SIG-M5 treated with dmso at 0.1 percent for 504 hours (cell line): ENCODE data around the gene RNF138.
"Not testable (repeated sequence)": the region's sequence is repeated elsewhere in the genome, so short reads cannot be mapped to it uniquely, and the experiment has no call there.

ENCODE experiments used
- DNase-seq: peaks from one replicate; lab custom pipeline; 2025; ENCODE audit not compliant: unreplicated experiment; lab: John Stamatoyannopoulos, UW

Gene RNF138

DNA sequence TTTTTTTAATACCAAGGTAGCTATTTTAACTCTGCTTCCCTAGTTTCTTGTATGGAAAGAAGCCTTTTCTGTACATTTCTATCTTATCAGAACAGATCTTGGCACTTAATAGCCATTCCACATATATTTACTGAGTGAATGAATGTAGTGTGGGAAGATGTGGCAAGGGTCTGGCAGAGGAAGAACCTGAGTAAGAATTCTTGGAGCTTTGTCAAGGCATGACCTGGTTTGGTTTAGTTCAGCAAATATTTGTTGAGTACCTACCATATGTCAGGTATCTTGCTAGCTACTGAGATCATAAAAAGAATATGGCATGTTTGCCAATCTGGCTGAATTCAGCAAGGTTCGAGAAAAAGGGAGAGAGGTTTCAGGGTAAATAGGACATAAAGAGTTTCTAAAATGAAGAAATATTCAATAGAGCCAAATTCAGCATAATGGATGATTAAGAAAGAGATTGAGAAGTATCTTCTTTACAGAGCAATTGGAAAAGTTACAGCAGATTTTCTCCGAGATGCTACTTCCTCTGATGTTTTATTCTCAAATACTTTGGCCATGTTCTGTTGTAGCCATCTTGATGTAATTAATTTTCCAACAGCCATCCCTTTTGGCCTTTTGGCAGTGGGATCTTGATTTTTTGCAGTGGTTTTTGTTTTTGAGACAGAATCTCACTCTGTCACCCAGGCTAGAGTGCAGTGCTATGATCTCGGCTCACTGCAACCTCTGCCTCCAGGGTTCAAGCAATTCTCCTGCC is 76.5 kb downstream of the RNF138 start:
- no peak for DNase-seq

DNA sequence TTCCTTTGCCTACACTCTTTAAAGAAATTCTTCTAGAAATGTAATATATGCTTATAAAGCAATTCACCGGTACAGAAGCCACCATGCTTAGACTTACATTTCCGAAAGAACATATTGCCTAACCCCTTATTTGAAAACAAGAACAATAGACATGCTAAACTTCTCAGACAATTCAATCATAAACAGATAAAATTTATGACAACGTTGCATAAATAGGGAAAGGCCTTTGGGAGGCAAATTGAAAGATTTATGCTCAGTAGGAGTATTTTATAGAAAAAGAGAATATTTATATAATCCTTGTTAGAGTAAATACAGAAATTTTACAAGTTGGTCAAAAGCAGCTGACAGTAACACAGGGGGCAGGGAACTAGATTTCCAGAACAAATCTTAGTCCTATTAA is 82.0 kb downstream of the RNF138 start:
- no peak for DNase-seq

DNA sequence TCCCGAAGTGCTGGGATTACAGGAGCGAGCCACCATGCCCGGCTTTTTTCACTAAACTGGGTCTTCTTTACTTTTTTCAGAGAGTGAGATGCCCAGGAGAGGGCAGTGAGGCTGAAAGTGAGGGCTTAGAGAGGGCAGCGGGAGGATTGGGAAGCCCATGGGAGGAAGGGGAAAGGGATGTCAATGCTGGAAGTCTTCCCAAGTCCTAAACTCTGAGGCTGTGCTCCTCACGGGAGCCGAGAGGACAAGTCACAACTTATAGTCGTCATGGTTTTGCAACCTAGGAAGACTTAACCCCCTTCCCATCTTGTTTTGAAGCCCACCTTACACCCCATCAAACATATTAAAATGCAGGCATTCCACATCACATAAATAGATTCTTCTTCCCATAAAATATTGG is 83.0 kb downstream of the RNF138 start:
- DNase-seq = no peak

DNA sequence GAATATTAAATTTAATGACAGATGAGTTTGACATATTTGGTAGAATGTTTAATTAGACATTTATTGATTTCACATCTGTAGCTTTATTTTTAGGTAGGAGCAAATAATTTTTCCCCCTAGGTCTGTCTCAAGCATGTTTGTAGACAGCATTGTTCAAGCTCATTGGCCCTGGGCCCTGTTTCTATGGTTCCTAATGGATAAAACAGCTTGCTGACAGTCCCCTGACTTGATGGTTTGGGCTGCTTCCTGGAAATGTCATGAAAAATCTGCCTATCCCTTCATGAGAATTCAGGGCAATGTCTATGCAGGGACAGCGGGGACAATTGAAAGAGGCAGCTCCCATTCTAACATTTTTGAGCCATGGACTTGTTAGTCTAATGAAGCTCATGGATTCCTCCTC is 83.6 kb downstream of the RNF138 start:
- no peak for DNase-seq

DNA sequence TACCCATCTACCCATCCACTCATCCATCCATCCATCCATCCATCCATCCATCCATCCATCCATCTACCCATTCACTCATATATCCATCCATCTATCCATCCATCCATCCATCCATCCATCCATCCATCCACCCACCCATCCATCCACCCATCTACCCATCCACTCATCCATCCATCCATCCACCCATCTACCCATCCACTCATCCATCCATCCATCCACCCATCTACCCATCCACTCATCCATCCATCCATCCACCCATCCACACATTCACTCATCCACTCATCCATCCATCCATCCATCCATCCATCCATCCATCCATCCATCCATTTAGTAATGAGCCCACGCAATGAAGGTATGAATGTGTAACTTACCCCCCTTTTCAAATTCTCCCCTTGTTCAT is 85.1 kb downstream of the RNF138 start:
- DNase-seq = not testable (repeated sequence)

DNA sequence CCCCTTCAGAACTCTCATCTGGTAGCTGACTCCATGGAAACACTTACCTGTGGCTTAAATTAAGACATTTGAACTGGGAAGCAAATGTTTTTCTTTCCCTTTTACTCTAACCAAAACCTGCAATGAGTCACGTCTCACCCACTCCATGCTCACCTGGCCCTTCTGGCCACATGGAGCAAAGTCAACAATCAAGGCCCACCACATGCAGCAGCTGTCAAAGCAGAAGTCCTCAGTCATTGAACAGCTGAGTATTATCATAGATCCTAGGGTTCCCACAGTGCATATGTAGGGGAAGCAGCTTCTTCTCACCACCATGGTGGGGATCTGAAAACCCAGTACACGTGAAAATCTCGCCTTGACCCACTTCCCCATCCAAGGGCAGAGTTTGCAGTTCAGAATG is 85.9 kb downstream of the RNF138 start:
- DNase-seq = no peak
